PC-9 (cell line): ENCODE results near the gene ADAM19.

Experiments used
- EZH2 ChIP-seq: fragments of 200-600 bp; sonication (generic); IDR thresholded peaks from 2 replicates; pipeline ENCODE4 v1.8.0; 2017; ENCODE audit warnings: antibody characterized with exemption, low read depth
- TF ChIP-seq, protein P1 (sequence below): fragments of 200-600 bp; sonication (generic); conservative IDR thresholded peaks from 2 replicates; pipeline ENCODE4 v1.6.1; 2017; ENCODE audit warnings: mixed run types, antibody characterized with exemption, mild to moderate bottlenecking, moderate library complexity

DNA sequence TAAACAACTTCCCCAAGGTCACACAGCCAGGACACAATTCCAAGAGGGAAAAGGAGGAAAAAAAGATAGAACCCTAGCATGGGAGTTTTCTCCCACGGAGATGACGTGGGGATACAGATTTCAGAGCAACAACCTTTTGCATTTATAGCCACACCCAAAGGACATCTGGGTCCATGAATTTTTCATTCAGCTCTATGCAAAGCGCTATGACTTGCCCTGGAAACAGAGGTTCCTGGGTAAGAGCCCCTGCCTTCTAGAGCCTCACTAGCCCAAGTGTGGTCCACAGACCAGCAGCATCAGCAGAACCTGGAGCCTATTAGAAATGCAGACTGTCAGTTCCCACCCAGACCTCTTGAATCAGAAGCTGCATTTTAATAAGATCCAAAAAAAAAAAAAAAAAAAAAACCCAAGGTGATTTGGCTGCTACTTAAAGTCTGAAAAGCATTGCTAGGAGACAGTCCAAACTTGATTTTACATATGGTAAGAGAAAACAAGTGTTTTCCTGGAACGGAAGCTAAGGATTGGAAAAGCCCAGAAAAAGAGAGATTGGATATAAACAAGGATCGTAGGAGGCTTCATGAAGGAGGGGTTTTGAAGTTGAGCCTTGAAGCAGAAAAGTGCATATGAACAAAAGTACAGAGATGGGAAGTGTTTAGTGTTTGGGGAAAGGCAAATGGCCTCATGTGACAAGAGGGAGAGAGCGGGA lies 17.6 kb upstream of the ADAM19 start:
- TF ChIP-seq, protein P1, sequence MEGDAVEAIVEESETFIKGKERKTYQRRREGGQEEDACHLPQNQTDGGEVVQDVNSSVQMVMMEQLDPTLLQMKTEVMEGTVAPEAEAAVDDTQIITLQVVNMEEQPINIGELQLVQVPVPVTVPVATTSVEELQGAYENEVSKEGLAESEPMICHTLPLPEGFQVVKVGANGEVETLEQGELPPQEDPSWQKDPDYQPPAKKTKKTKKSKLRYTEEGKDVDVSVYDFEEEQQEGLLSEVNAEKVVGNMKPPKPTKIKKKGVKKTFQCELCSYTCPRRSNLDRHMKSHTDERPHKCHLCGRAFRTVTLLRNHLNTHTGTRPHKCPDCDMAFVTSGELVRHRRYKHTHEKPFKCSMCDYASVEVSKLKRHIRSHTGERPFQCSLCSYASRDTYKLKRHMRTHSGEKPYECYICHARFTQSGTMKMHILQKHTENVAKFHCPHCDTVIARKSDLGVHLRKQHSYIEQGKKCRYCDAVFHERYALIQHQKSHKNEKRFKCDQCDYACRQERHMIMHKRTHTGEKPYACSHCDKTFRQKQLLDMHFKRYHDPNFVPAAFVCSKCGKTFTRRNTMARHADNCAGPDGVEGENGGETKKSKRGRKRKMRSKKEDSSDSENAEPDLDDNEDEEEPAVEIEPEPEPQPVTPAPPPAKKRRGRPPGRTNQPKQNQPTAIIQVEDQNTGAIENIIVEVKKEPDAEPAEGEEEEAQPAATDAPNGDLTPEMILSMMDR, result no peak
- TF ChIP-seq EZH2, result no peak
